ENCODE data around the gene CYTH4.
A peak's percentile ranks its signal among the peaks of the same experiment; 100 is the strongest.

The CYTH4 gene

DNA sequence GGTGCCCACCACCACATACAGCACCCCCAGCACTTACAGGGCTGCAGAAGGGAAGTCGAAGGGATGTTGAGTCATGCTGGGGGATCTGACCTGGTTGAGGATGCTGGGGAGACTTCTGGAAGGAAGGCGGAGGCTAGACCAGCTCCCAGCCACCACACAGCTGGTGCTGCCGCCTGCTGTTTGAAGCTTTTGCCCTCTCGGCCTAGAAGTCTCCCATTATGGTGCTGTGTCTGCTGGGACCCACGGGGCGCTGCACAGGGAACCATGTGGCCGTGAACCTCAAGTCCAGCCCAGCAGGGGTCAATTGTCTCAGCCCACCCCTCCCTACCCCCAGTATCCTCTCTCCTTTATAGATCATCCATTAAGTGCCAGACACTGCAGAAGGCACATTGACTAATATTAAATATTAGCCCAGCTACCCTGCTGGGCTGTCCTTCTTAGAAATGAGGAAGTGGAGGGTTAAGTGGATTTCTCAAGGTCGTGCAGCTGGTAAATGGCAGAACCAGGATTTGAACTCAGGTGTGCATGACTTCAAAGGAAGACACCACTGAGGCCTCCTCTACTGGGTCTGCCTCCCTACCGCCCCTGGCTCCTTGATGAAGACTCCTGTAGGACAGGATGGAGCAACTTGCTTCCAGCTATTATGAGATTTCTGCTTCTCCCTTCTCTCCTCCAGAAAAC lies 49.7 kb downstream of the CYTH4 start:
- no peak for DNase-seq

DNA sequence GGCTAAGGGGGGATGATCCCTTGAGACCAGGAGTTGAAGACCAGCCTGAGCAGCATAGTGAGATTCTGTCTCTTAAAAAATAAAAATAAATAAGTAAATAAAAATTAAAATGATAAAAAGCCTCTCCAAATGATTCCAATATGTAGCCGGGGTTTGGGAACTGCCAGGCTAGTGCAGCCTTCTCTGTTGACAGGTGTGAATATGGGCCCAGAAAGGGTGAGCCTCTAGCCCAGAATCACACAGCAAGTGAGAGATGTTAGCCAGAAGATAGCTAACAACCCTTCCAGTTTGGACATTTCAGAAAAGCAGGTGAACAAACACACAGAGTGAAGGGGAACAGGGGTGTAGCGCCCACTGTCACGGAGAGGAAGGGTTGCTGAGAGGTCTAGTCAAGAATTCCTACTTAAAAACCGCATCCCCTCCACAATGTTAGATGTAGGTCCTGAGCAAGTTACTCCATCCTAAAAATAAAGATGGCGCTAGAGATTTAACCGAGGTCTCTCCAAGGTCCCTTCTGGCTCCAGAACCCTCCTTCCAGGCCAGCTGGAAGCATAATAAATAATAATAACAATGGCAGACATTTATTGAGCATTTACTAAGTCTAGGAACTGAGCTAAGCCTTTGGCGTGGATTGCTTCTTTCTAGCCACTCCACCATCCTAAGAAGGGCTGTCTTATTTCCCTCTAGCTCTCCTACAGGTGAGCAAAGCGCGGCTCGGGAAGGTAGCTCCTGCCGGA lies 51.6 kb downstream of the CYTH4 start:
- DNase-seq: no peak

DNA sequence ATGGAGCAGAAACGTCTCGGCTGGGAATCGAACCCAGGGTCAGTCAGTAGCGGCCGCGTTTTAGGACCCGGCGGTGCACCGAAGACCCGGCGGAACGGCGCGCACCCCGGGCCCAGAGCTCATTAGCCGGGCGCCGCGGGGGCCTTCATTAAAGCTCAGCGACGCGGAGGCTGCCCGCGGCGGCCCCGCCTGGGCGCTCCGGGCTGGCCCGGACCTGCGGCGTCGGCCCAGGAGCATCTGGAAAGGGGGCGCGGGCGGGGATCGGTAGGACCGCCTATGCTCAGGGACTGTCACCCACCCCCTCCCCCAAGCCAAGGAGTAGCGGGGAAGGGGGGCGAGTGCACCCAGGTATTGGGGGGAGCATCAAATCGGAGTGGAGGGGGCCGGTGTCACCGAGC lies 52.2 kb downstream of the CYTH4 start:
- DNase-seq: no peak

DNA sequence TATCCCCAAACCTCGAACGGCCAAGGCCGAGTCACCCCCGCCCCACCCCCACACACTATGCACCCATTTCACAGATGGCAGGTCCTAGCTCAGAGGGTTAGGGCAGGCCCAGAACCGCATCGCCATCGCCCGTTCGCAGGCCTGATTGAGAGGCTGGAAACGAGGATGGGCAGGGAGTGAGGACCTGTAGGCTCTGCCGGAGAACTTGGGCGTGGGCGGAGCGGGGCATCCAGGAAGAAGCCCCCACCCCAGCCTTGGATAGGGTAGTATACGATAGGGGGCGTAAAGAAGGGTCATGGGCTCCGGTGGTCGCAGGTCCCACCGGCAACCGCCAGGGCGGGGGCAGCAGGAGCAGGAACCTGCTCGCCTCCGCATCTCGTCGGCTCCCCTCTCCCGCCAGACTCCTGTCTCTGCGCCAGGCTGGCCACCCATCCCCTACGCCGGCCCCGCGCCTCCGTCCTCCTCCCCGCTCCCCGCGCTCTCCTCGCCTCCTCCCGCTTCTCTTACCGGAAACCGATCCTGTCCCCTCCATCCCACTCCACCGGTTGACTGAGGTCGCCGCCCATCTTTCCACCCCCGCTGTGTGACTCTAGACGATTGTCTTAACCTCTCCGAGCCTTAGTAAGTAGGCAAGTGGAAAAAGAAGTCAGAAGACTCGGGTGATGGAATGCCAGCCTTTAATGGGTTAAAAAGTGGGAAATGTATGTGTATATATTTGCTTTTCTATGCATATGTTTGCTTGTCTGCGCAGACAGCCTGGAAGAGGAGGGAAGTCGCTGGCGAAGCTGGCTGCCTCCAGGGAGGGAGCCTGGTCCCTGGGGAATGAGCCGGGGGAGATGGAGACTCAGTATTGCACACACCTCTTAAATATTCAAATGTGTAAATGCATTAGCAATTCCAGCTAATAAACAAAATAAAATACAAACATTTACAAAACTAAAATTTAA lies 52.8 kb downstream of the CYTH4 start:
- DNase-seq: no peak

DNA sequence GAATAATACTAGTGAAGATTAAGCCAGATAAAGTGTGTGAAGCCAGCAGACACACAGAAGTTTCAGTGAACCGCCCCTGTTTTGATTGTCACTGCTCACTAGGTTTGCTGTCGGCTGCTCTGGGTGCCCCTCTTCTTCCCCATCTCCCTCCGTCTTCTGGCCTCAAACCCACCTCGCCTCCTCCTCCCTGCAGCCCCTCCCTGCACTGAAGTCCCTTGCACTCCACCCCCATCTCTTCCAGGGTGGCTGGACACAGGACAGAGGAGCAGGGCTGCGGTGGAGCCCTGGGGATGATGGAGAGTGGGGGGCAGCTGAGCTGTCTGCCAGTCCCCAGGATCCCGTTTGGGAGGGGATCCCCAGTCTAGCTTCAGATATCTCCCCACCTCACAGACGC lies 53.5 kb downstream of the CYTH4 start:
- no peak for DNase-seq

DNA sequence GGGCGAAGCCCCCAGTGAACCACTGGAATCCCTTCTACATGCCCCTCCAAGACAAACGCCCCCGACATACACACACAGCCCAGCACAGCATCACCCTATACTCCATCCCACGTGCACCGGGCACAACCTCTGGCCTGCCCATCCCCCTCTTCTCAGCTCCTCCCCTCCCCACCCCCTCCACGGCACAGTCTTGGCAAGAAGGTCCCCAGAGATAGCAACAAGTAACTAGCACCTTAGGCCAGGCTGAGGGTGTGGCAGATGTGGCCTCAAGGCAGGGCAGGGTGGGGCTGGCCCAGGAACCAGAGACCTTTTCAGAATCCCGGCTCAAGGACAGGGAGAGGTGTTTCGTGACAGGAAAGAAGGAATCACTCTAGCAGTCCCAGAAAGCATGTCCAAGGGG lies 54.3 kb downstream of the CYTH4 start:
- no peak for DNase-seq

GRCh38 chr22:37337204-37337943 lies 55.1 kb downstream of the CYTH4 start:
- no peak for DNase-seq

GRCh38 chr22:37338539-37339246 lies 56.4 kb downstream of the CYTH4 start:
- DNase-seq: no peak

DNA sequence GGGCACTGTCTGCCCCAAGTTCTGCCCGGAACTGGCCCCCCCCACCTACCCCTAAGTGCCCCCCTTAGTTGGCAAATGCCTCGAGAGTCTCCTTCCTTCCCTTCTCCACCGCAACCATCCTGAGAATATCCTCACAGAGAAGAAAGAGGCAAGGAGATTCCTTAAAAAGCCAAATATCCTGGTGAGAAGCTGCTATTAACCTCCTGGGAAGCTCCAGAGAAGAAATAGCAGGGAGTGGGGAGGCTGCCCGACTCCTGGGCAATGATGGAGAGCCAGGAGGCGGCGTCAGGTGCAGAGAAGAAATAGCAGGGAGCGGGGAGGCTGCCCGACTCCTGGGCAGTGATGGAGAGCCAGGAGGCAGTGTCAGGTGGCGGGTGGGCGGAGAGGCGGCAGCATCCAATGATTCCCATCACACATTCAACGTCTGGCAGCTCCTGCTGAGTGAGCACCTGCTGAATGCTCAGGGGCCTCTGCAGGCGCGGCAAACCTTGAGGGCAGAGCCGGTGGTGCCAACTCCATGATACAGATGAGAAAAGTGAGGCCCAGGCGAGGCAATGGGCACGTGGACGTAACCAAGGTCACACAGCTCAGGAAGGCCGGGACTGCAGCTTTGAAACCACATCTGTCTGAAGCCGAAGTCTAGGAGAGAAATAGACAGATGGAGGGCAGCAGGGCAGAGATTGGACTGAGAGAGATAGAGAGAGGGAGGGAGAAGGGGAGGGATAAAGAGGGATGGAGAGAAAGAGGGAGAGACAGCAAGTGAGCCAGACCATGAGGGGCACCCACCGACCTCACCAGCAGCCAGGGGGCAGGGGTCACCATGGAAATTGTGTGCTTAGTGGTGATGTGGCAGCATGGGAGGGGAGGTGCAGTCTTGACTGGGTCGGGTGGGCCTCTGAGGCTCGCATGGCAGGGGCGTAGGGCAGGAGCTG lies 58.3 kb downstream of the CYTH4 start:
- peak; percentile 3 for DNase-seq

GRCh38 chr22:37342065-37342464 lies 59.8 kb downstream of the CYTH4 start:
- DNase-seq: no peak

GRCh38 chr22:37343348-37343747 lies 61.0 kb downstream of the CYTH4 start:
- DNase-seq: no peak

- no peak for DNase-seq
Measured at GRCh38 chr22:37343863-37344734, 61.8 kb downstream of the CYTH4 start.

- DNase-seq: no peak
Measured at GRCh38 chr22:37344735-37345449, 62.6 kb downstream of the CYTH4 start.

DNA sequence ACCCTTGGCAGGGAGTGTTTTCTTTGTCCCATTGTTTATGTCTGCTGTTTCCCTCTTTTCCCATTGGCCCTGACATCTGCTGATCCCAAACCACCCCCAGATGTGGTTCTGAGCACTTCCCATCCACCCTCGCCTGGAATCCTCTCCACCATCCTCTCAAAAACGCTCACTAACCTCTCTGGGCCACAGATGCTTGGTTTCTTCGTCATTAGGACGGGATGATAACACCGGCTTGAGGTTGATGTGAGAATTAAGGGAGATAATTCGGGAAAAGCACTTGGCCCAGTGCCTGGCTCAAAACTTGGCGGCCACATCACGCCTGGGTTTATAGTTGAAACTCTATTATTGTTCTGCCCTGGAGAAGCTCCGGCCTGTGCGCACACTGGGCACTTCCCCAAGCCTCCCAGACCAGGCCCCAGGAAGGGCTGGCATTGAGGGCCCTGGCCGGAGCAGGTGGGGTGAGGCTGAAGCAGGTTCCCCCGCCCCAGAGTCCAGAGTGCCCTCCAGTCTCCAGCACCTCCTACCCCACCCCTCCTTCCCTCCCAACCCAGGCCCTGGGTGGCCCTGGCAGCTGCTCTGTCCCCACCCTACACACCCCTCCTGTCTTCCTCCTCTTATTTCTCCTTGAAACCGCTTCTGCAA lies 63.7 kb downstream of the CYTH4 start:
- DNase-seq: no peak

- DNase-seq: no peak
Measured at GRCh38 chr22:37346505-37346895, 64.2 kb downstream of the CYTH4 start.

DNA sequence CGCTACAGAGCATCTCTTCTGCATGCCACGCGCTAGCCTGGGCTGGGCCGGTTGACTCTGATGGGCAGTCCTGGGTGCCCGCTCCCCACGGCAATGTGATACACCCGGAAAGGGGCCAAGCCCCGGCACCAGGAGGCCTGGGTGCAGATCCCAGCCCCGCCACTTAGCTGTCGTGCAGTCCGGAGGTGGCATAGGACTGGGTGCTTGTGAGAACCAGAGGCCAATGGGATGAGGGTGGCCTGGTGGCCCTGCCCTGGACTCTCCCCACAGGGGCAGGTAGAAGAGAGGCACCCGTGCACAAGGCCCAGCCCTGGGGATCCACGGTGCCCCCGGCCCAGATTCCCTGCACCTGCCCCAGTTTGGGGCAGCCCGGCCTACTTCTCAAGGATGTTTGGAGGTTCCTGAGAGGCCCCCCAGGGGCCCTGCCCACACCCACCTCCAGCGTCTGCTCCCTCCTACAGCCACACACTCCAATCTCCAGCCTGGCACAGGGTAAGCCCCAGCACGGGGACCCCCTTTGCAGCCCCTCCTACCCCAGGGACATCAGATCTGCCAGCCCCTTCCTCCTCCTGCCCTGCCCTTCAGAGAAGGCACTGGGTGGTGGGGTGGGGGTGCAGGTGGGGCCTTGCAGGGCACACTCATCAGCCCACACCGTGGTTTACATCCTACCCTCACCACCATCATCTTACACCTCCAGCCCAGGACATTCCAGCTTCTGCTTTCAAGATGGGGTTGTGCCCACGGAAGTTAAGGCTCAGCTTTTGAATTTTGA lies 66.9 kb downstream of the CYTH4 start:
- DNase-seq: no peak

DNA sequence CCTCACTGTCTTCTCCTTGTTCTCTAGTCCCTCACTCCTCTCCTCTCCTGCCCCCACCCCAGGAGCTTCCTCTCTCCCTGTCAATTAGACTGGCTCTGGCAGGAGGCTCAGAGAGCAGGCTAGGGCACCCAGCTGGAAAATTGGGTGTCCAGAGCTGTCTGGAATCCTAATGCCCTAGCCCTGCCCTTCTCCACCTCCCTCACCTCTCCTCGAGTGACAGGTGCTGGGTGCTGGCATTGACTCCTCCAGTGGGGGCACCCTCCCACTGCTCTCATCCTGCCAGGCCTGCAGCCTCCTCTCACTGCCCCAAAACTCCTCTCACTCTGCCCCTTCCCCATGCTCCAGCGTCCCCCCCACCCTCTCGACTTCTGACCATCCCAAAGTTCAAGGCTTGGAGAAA lies 68.9 kb downstream of the CYTH4 start:
- DNase-seq: no peak

DNA sequence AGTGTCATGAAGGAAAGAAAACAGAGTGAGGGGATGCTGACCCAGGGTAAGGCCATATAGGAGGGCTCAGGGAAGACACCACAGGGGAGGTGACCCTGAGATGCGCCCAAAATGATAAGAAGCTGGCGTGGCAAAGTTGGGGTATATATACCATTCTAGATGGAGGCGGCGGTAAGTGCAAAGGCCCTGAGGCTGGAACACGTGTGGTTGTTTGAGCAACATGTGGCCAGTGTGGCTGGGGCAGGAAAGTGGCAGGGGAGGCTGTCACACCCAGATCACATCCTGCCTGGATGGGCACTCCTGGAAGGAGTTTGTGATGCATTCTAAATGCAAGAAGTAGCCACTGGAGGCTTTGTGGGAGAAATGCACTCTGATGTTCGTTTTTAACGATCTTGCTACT lies 70.2 kb downstream of the CYTH4 start:
- no peak for DNase-seq

Measured in NCI-H510A treated with DMSO at 0.1 percent for 48 hours (cell line).